Neural crest cell (in vitro differentiated cells): ENCODE data around the gene ATP10D. TPM values are rescaled to one million over a fixed set of nuclear protein-coding genes. Genes with fewer than 3 reads are reported as not detected.

Source experiments
- DNase-seq: peaks from one replicate; pipeline ENCODE4 v3.0.0; 2021; ENCODE audit warnings: low read depth, mixed read lengths, low spot score
- H3K27ac Mint-ChIP-seq: one replicate; pipeline ENCODE4 v1.8.0; 2021; ENCODE audit warnings: mild to moderate bottlenecking, mixed read lengths; ENCODE audit not compliant: unreplicated experiment
- H3K27me3 Mint-ChIP-seq: 2 replicates; pipeline ENCODE4 v1.8.0; 2021; ENCODE audit warnings: low read depth, mild to moderate bottlenecking, mixed read lengths
- H3K36me3 Mint-ChIP-seq: 2 replicates; pipeline ENCODE4 v1.8.0; 2021; ENCODE audit warnings: low read depth, mild to moderate bottlenecking, mixed read lengths
- H3K4me1 Mint-ChIP-seq: 2 replicates; pipeline ENCODE4 v1.8.0; 2021; ENCODE audit warnings: mixed read lengths
- H3K4me3 Mint-ChIP-seq: one replicate; pipeline ENCODE4 v1.8.0; 2021; ENCODE audit warnings: mild to moderate bottlenecking, mixed read lengths
- H3K9me3 Mint-ChIP-seq: 2 replicates; pipeline ENCODE4 v1.8.0; 2021; ENCODE audit warnings: mixed read lengths
- CTCF ChIP-seq: fragments of 200-600 bp; sonication (generic); conservative IDR thresholded peaks from 2 replicates; pipeline ENCODE4 v1.5.0; 2021; ENCODE audit warnings: antibody characterized with exemption, mild to moderate bottlenecking
- total RNA-seq: library from RNA; stranded (reverse); gene quantifications from 2 replicates; pipeline ENCODE4 v1.2.1, GENCODE V29; 2021

ATP10D gene
- total RNA-seq, 1 donor from 2014 or later, result 7.9 TPM

- DNase-seq, result no peak
- TF ChIP-seq CTCF, result no peak
- Mint-ChIP-seq H3K36me3 (no peaks in the 10 kb centered on the region), H3K4me1 (peaks cover 4% of the 10 kb centered on the region), H3K9me3 (peaks cover 2% of the 10 kb centered on the region), H3K27me3 (no peaks in the 10 kb centered on the region), H3K27ac (no peak overlapping the region), H3K4me3 (no peak overlapping the region)
Observed at GRCh38 chr4:47561331-47561730, 76.3 kb downstream of the ATP10D start.

DNA sequence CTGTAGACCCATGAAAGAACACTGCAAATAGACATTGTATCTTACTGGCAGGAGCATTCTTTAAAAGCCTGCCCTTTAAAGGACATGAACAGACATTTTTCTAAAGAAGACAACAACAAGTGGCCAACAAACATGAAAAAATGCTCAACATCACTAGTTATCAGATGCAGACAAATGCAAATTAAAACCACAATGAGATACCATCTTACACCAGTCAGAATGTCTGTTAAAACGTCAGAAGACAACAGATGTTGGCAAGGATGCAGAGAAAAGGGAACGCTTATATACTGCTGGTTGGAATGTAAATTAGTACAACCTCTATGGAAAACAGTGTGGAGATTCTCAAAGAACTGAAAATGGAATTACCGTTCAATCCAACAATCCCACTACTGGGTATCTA is 77.2 kb downstream of the ATP10D start:
- DNase-seq, result no peak
- H3K4me3 Mint-ChIP-seq, result no peak overlapping the region
- no peaks in the 10 kb centered on the region for H3K27me3 Mint-ChIP-seq
- peaks cover 4% of the 10 kb centered on the region for H3K4me1 Mint-ChIP-seq
- H3K36me3 Mint-ChIP-seq, result no peaks in the 10 kb centered on the region
- TF ChIP-seq CTCF, result no peak
- H3K27ac Mint-ChIP-seq, result no peak overlapping the region
- H3K9me3 Mint-ChIP-seq, result peaks cover 2% of the 10 kb centered on the region

- Mint-ChIP-seq H3K36me3 (peaks cover 2% of the 10 kb centered on the region), H3K4me3 (no peak overlapping the region), H3K27ac (no peak overlapping the region), H3K4me1 (peaks cover 4% of the 10 kb centered on the region), H3K27me3 (no peaks in the 10 kb centered on the region), H3K9me3 (peaks cover 2% of the 10 kb centered on the region)
- TF ChIP-seq CTCF, result no peak
- DNase-seq, result no peak
Observed at GRCh38 chr4:47566566-47566965, 81.5 kb downstream of the ATP10D start.

- Mint-ChIP-seq H3K36me3 (peaks cover 2% of the 10 kb centered on the region), H3K9me3 (peaks cover 2% of the 10 kb centered on the region), H3K27ac (no peak overlapping the region), H3K4me3 (no peak overlapping the region), H3K27me3 (no peaks in the 10 kb centered on the region), H3K4me1 (peaks cover 4% of the 10 kb centered on the region)
- no peak for DNase-seq
- TF ChIP-seq CTCF, result no peak
Observed at GRCh38 chr4:47566969-47567368, 81.9 kb downstream of the ATP10D start.

- no peak for TF ChIP-seq CTCF
- H3K4me1 Mint-ChIP-seq, result peaks cover 4% of the 10 kb centered on the region
- no peak overlapping the region for H3K27ac Mint-ChIP-seq
- peaks cover 2% of the 10 kb centered on the region for H3K36me3 Mint-ChIP-seq
- no peaks in the 10 kb centered on the region for H3K27me3 Mint-ChIP-seq
- DNase-seq, result no peak
- H3K4me3 Mint-ChIP-seq, result no peak overlapping the region
- H3K9me3 Mint-ChIP-seq, result peaks cover 2% of the 10 kb centered on the region
Observed at GRCh38 chr4:47567511-47567910, 82.4 kb downstream of the ATP10D start.

GRCh38 chr4:47570816-47571215 is 85.7 kb downstream of the ATP10D start:
- H3K27ac Mint-ChIP-seq, result no peak overlapping the region
- H3K27me3 Mint-ChIP-seq, result no peaks in the 10 kb centered on the region
- TF ChIP-seq CTCF, result no peak
- H3K9me3 Mint-ChIP-seq, result no peaks in the 10 kb centered on the region
- no peak overlapping the region for H3K4me3 Mint-ChIP-seq
- H3K4me1 Mint-ChIP-seq, result no peaks in the 10 kb centered on the region
- peaks cover 2% of the 10 kb centered on the region for H3K36me3 Mint-ChIP-seq
- DNase-seq, result no peak
